OCI-LY1 (cell line): Measurements from ENCODE around the gene LETM1.

ENCODE experiments used
- EZH2 ChIP-seq: fragments of 200-600 bp; sonication (generic), shearing (Covaris generic); IDR thresholded peaks from 2 replicates; pipeline ENCODE4 v1.8.0; 2017; ENCODE audit warnings: borderline replicate concordance, mixed run types, mild to moderate bottlenecking, antibody characterized with exemption, low read length, moderate library complexity, mixed read lengths
- TF ChIP-seq, protein P1 (sequence below): fragments of 200-600 bp; sonication (generic), shearing (Covaris generic); IDR thresholded peaks from 2 replicates; pipeline ENCODE4 v1.5.1; 2017; ENCODE audit warnings: mild to moderate bottlenecking, antibody characterized with exemption, low read length, moderate library complexity, mixed read lengths

GRCh38 chr4:1899149-1900086 lies 43.5 kb upstream of the LETM1 start:
- TF ChIP-seq, protein P1, sequence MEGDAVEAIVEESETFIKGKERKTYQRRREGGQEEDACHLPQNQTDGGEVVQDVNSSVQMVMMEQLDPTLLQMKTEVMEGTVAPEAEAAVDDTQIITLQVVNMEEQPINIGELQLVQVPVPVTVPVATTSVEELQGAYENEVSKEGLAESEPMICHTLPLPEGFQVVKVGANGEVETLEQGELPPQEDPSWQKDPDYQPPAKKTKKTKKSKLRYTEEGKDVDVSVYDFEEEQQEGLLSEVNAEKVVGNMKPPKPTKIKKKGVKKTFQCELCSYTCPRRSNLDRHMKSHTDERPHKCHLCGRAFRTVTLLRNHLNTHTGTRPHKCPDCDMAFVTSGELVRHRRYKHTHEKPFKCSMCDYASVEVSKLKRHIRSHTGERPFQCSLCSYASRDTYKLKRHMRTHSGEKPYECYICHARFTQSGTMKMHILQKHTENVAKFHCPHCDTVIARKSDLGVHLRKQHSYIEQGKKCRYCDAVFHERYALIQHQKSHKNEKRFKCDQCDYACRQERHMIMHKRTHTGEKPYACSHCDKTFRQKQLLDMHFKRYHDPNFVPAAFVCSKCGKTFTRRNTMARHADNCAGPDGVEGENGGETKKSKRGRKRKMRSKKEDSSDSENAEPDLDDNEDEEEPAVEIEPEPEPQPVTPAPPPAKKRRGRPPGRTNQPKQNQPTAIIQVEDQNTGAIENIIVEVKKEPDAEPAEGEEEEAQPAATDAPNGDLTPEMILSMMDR: peak; percentile 69
- no peak for TF ChIP-seq EZH2
